Endothelial cell of umbilical vein (primary cell): ENCODE measurements around the gene VPREB1. TPM values are rescaled to one million over a fixed set of nuclear protein-coding genes. Genes with fewer than 3 reads are reported as not detected.

Experiments
- BruUV-seq: library from RNA; stranded (reverse); fragments of 400-500 nt; replicated peaks from 2 replicates; lab custom pipeline; 2021; lab: Mats Ljungman, UMichigan
- CTCF ChIA-PET: fragments of 300-600, 350-600 bp; sonication (Branson Sonifier 250); formaldehyde crosslinking; loops from one replicate; lab custom pipeline; 2021; ENCODE audit warnings: antibody characterized with exemption, inconsistent platforms; lab: Charles Lee
- POLR2A ChIA-PET: fragments of 300-600, 350-600 bp; sonication (Branson Sonifier 250); formaldehyde crosslinking; loops from one replicate; lab custom pipeline; 2021; ENCODE audit warnings: antibody characterized with exemption, inconsistent platforms; lab: Charles Lee
- DNase-seq: peaks from one replicate; pipeline ENCODE4 v3.0.0-alpha.2; 2011; ENCODE audit warnings: low read depth, low spot score
- FAIRE-seq: peaks from 2 replicates; lab custom pipeline; 2011; peaks lifted over from hg19 to GRCh38; lab: Jason Lieb, UNC
- H2AFZ ChIP-seq: 2 replicates; pipeline ENCODE4 v1.6.0; 2012; ENCODE audit warnings: low read depth, low read length, control low read depth, inconsistent platforms
- H3K27ac ChIP-seq: 2 replicates; pipeline ENCODE4 v1.5.1; 2011; ENCODE audit warnings: low read depth, mild to moderate bottlenecking, control low read depth, low read length, moderate library complexity; ENCODE audit not compliant: insufficient read depth
- H3K27me3 ChIP-seq, 2 experiments: 2 replicates each; pipeline versions ENCODE4 v1.6.0 to v1.6.1; 2011; ENCODE audit warnings: low read length in 2 of 2, mixed read lengths in 1 of 2; ENCODE audit not compliant: control insufficient read depth in 2 of 2, insufficient read depth in 2 of 2
- H3K36me3 ChIP-seq, 2 experiments: 2 replicates in 1 of 2; 3 replicates in 1 of 2; pipeline ENCODE4 v1.5.1; 2011; ENCODE audit warnings: low read length in 2 of 2, mild to moderate bottlenecking in 1 of 2, moderate library complexity in 1 of 2; ENCODE audit not compliant: control insufficient read depth in 2 of 2, insufficient read depth in 2 of 2; ENCODE audit errors: extremely low read depth in 1 of 2
- H3K4me1 ChIP-seq: 3 replicates; pipeline ENCODE4 v1.5.1; 2011; ENCODE audit warnings: mild to moderate bottlenecking, low read length; ENCODE audit not compliant: control insufficient read depth, insufficient read depth; ENCODE audit errors: extremely low read depth
- H3K4me2 ChIP-seq: 2 replicates; pipeline ENCODE4 v1.6.1; 2011; ENCODE audit warnings: low read length, control low read depth, mixed read lengths; ENCODE audit not compliant: insufficient read depth
- H3K4me3 ChIP-seq, 3 experiments: fragments of 200-600 bp in 1 of 3; sonication (generic), shearing (Covaris generic) in 1 of 3; replicated peaks in 1 of 3; 2 replicates each; pipeline ENCODE4 v1.5.1; 2011 to 2016; ENCODE audit warnings: control low read depth in 3 of 3, low read length in 3 of 3, mild to moderate bottlenecking in 2 of 3, inconsistent platforms in 1 of 3, low read depth in 1 of 3, moderate library complexity in 1 of 3; ENCODE audit not compliant: insufficient read depth in 1 of 3
- H3K79me2 ChIP-seq: 2 replicates; pipeline ENCODE4 v1.6.0; 2012; ENCODE audit warnings: low read length, inconsistent platforms; ENCODE audit not compliant: control insufficient read depth, insufficient read depth
- H3K9ac ChIP-seq: replicated peaks from 2 replicates; pipeline ENCODE3; 2011; ENCODE audit warnings: low read length, control low read depth; ENCODE audit not compliant: insufficient read depth; ENCODE audit errors: extremely low read depth
- H3K9me1 ChIP-seq: replicated peaks from 3 replicates; pipeline ENCODE4 v1.6.0; 2011; ENCODE audit warnings: mild to moderate bottlenecking, low read length; ENCODE audit not compliant: control insufficient read depth, insufficient read depth; ENCODE audit errors: extremely low read depth
- H3K9me3 ChIP-seq: replicated peaks from 2 replicates; pipeline ENCODE4 v1.5.1; 2012; ENCODE audit warnings: low read length, inconsistent platforms; ENCODE audit not compliant: control insufficient read depth, insufficient read depth
- H4K20me1 ChIP-seq: replicated peaks from 2 replicates; pipeline ENCODE3; 2011; ENCODE audit warnings: mild to moderate bottlenecking, low read length; ENCODE audit not compliant: control insufficient read depth, insufficient read depth; ENCODE audit errors: extremely low read depth
- EZH2 ChIP-seq: IDR thresholded peaks from 2 replicates; pipeline ENCODE4 v1.6.1; 2012; ENCODE audit warnings: borderline replicate concordance, low read depth, mild to moderate bottlenecking, moderate library complexity, low read length, inconsistent platforms; ENCODE audit not compliant: severe bottlenecking
- FOS ChIP-seq: IDR thresholded peaks from 2 replicates; pipeline ENCODE4 v1.6.1; 2011; ENCODE audit warnings: mild to moderate bottlenecking, low read length, moderate library complexity, borderline replicate concordance; ENCODE audit not compliant: insufficient read depth
- GATA2 ChIP-seq: IDR thresholded peaks from 2 replicates; pipeline ENCODE4 v1.7.0; 2011; ENCODE audit warnings: low read depth, mild to moderate bottlenecking, moderate library complexity, mixed read lengths, low read length; ENCODE audit not compliant: insufficient read length, insufficient read depth
- JUN ChIP-seq: IDR thresholded peaks from 2 replicates; pipeline ENCODE4 v1.6.1; 2011; ENCODE audit warnings: borderline replicate concordance, low read depth; ENCODE audit not compliant: insufficient read length, insufficient read depth
- MYC ChIP-seq: IDR thresholded peaks from one replicate; pipeline ENCODE4 v1.6.1; 2011; ENCODE audit warnings: mild to moderate bottlenecking, low read depth, low read length
- POLR2A ChIP-seq: IDR thresholded peaks from 2 replicates; pipeline ENCODE4 v1.6.1; 2012; ENCODE audit warnings: low read depth, mild to moderate bottlenecking, control low read depth, low read length
- POLR2AphosphoS5 ChIP-seq: IDR thresholded peaks from 2 replicates; pipeline ENCODE4 v1.6.1; 2012; ENCODE audit warnings: low read depth, mild to moderate bottlenecking, control low read depth, low read length, moderate library complexity; ENCODE audit not compliant: insufficient read depth
- dilution Hi-C: fragments of 300-500 bp; cut with MboI; formaldehyde crosslinking; loops from one replicate; pipeline ENCODE4 v1.15.0; 2019; ENCODE audit warnings: low sequenced_read_pairs; ENCODE audit not compliant: extremely low pct_ligation_motif_present
- intact Hi-C: fragments of 100-400 bp; cut with micrococcal nuclease; formaldehyde crosslinking; loops from one replicate; pipeline ENCODE4 v1.10.0; 2022
- polyA plus RNA-seq, 4 experiments: library from polyadenylated mRNA; depleted of rRNA in 3 of 4; stranded (reverse) in 3 of 4; unstranded in 1 of 4; fragments of >200 nt; gene quantifications; 2 replicates each; pipeline versions ENCODE4 v1.2.1 to v1.2.3, GENCODE V29; 2011 to 2012; ENCODE audit warnings: missing spikeins in 1 of 4
- total RNA-seq: library from RNA; stranded (reverse); gene quantifications from 2 replicates; pipeline ENCODE4 v1.2.3, GENCODE V29; 2021
- TF ChIP-seq, protein P1 (sequence below): IDR thresholded peaks from 2 replicates; pipeline ENCODE4 v1.6.1; 2011; ENCODE audit not compliant: insufficient read depth, insufficient read length
- TF ChIP-seq, protein P2 (sequence below), 2 donors: IDR thresholded peaks; 1 replicate in 1 of 2; 2 replicates in 1 of 2; pipeline ENCODE4 v1.5.1; 2011; ENCODE audit warnings: low read length in 2 of 2, mild to moderate bottlenecking in 2 of 2, moderate library complexity in 2 of 2, control low read depth in 1 of 2, inconsistent platforms in 1 of 2, low read depth in 1 of 2; ENCODE audit not compliant: insufficient read depth in 1 of 2; ENCODE audit errors: extremely low read depth in 1 of 2

VPREB1 gene
- total and polyA plus RNA-seq, 2 donors (not counting 3 experiments of a cell fraction or from before 2014, with no cell fraction given): not detected

DNA sequence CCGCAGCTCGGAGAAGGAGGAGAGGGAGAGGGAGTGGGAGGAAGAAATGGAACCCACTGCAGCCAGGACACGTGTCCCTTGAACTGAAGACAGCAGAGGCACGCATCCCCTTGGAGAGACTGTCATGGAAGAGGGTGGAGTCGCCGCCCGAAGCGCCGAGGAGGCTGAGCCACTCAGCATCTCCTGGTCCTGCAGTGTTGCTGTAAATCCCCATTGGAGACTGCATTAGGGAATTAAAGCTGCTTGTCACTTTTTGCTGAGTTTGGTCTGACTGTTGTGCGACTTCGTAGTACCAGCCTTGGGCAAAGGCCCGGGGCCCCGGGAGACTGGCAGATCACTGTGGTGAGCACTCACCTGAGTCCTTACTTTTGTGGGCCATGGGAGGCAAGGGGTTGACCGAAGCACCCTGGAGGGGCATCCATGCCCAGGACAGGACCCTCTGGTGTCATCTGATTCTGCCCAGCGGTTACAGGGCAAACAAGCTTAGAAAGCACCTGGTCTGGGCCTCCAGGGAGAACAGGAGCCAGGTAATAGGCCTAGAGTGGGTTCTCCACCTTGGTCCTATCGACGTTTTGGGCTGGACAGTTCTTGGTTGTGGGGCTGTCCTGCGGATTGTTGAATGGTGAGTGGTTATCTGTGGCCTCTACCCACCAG, 797 bp downstream of the VPREB1 start:
- FAIRE-seq (no peak), DNase-seq (no peak)
- no peaks in the 10 kb centered on the region for H3K79me2 ChIP-seq
- BruUV-seq: no TSS peak
- no peaks in the 10 kb centered on the region for H3K36me3 ChIP-seq
- ChIA-PET CTCF (interaction anchor here (1.5 kb wide), 1 partner anchor 10 kb away, joined by 8 read pairs; no protein-coding TSS in a partner anchor), POLR2A (no interaction called here)
- intact Hi-C loops (no loop called here), dilution Hi-C loops (no loop called here)
- no peak overlapping the region for H3K4me2 ChIP-seq
- no peaks in the 10 kb centered on the region for H3K9me1 ChIP-seq
- TF ChIP-seq JUN (no peak), POLR2AphosphoS5 (no peak), GATA2 (no peak), FOS (no peak), POLR2A (no peak), MYC (no peak), EZH2 (no peak)
- TF ChIP-seq, protein P1, sequence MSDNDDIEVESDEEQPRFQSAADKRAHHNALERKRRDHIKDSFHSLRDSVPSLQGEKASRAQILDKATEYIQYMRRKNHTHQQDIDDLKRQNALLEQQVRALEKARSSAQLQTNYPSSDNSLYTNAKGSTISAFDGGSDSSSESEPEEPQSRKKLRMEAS: no peak
- TF ChIP-seq, protein P2, sequence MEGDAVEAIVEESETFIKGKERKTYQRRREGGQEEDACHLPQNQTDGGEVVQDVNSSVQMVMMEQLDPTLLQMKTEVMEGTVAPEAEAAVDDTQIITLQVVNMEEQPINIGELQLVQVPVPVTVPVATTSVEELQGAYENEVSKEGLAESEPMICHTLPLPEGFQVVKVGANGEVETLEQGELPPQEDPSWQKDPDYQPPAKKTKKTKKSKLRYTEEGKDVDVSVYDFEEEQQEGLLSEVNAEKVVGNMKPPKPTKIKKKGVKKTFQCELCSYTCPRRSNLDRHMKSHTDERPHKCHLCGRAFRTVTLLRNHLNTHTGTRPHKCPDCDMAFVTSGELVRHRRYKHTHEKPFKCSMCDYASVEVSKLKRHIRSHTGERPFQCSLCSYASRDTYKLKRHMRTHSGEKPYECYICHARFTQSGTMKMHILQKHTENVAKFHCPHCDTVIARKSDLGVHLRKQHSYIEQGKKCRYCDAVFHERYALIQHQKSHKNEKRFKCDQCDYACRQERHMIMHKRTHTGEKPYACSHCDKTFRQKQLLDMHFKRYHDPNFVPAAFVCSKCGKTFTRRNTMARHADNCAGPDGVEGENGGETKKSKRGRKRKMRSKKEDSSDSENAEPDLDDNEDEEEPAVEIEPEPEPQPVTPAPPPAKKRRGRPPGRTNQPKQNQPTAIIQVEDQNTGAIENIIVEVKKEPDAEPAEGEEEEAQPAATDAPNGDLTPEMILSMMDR (IDR thresholded peaks at IDR 0.05; ENCODE audit: extremely low read depth in 1 of 2, insufficient read depth in 1 of 2, low read depth in 1 of 2, low read length in 2 of 2): no peak
- no peak overlapping the region for H3K4me3 ChIP-seq
- no peaks in the 10 kb centered on the region for H3K4me1 ChIP-seq
- no peaks in the 10 kb centered on the region for H4K20me1 ChIP-seq
- H3K9ac ChIP-seq: no peak overlapping the region
- no peak overlapping the region for H2AFZ ChIP-seq
- no peak overlapping the region for H3K27ac ChIP-seq
- no peaks in the 10 kb centered on the region for H3K9me3 ChIP-seq
- H3K27me3 ChIP-seq: peaks cover 2 to 12% of the 10 kb centered on the region in 2 experiments
